HG02759 (cell line): Measurements from ENCODE around the gene RASAL3.
"Not testable (repeated sequence)": the region's sequence is repeated elsewhere in the genome, so short reads cannot be mapped to it uniquely, and the experiment has no call there.

Source experiments
- ATAC-seq: cut with Tn5 transposase; IDR thresholded peaks from one replicate; pipeline ENCODE4 v1.9.1; 2021; ENCODE audit warnings: mild to moderate bottlenecking, moderate library complexity; ENCODE audit not compliant: unreplicated experiment

RASAL3 gene

GRCh38 chr19:15464394-15465385, at the start of gene RASAL3:
Gene RASAL3, minus strand, starts transcription at chr19:15464544. Its CDS starts 186 bp downstream, at chr19:15464358.
- ATAC-seq = peak; percentile 54

- no peak for ATAC-seq
These were observed 47.5 kb upstream of the RASAL3 start for GRCh38 chr19:15511671-15512424.

GRCh38 chr19:15508035-15508710, 43.8 kb upstream of the RASAL3 start, which contains the start of gene CYP4F22:
Gene CYP4F22, plus strand, starts transcription at chr19:15508525. Its CDS starts 16,812 bp downstream, at chr19:15525337.
- ATAC-seq = no peak

- ATAC-seq = no peak
These were observed 43.0 kb upstream of the RASAL3 start for GRCh38 chr19:15507068-15508034.

- no peak for ATAC-seq
These were observed 41.8 kb upstream of the RASAL3 start for GRCh38 chr19:15506074-15506571.

GRCh38 chr19:15502264-15502663, 37.9 kb upstream of the RASAL3 start:
- ATAC-seq = no peak

GRCh38 chr19:15501596-15501995, 37.3 kb upstream of the RASAL3 start:
- no peak for ATAC-seq

GRCh38 chr19:15498910-15499309, 34.6 kb upstream of the RASAL3 start:
- no peak for ATAC-seq

GRCh38 chr19:15498156-15498858, 34.0 kb upstream of the RASAL3 start:
- no peak for ATAC-seq

- no peak for ATAC-seq
These were observed 30.8 kb upstream of the RASAL3 start for GRCh38 chr19:15495151-15495550.

- no peak for ATAC-seq
These were observed 24.3 kb upstream of the RASAL3 start for GRCh38 chr19:15488489-15489226.

- ATAC-seq = no peak
These were observed 22.7 kb upstream of the RASAL3 start for GRCh38 chr19:15487038-15487437.

- not testable (repeated sequence) for ATAC-seq
These were observed 21.4 kb upstream of the RASAL3 start for GRCh38 chr19:15485768-15486167.

GRCh38 chr19:15480996-15481395, 16.7 kb upstream of the RASAL3 start:
- not testable (repeated sequence) for ATAC-seq

- ATAC-seq = no peak
These were observed 15.3 kb upstream of the RASAL3 start, which contains the start of gene PGLYRP2 for GRCh38 chr19:15479391-15480345. Gene PGLYRP2, minus strand, starts transcription at chr19:15479501. Its CDS starts 130 bp downstream, at chr19:15479371.

- ATAC-seq = no peak
These were observed 12.0 kb upstream of the RASAL3 start for GRCh38 chr19:15476325-15476724.

- ATAC-seq = no peak
These were observed 11.3 kb upstream of the RASAL3 start for GRCh38 chr19:15475611-15476010.
